Mesendoderm (in vitro differentiated cells): ENCODE measurements around the gene EPHA8.

ENCODE experiments used
- DNase-seq: peaks from one replicate; pipeline ENCODE4 v3.0.0; 2013
- H2AK5ac ChIP-seq: 2 replicates; pipeline ENCODE4 v1.6.1; 2013; ENCODE audit warnings: low read length, inconsistent platforms
- H2BK120ac ChIP-seq: 2 replicates; pipeline ENCODE4 v1.6.1; 2013; ENCODE audit warnings: low read depth, mild to moderate bottlenecking, low read length, moderate library complexity, mixed read lengths
- H2BK15ac ChIP-seq: replicated peaks from 2 replicates; pipeline ENCODE4 v1.6.1; 2013; ENCODE audit warnings: low read depth, mild to moderate bottlenecking, moderate library complexity
- H2BK5ac ChIP-seq: 2 replicates; pipeline ENCODE4 v1.6.1; 2013; ENCODE audit warnings: low read length, inconsistent platforms
- H3K18ac ChIP-seq: 2 replicates; pipeline ENCODE4 v1.6.1; 2013; ENCODE audit warnings: mild to moderate bottlenecking, low read length, mixed read lengths
- H3K23ac ChIP-seq: one replicate; pipeline ENCODE4 v1.6.1; 2013; ENCODE audit warnings: low read length
- H3K27ac ChIP-seq: 2 replicates; pipeline ENCODE4 v1.5.1; 2013; ENCODE audit warnings: low read depth, mild to moderate bottlenecking, inconsistent platforms, low read length, moderate library complexity
- H3K27me3 ChIP-seq: 2 replicates; pipeline ENCODE4 v1.6.1; 2013; ENCODE audit warnings: low read length, control low read depth, mild to moderate bottlenecking, inconsistent platforms; ENCODE audit not compliant: insufficient read depth, poor library complexity
- H3K36me3 ChIP-seq: 2 replicates; pipeline ENCODE4 v1.6.1; 2013; ENCODE audit warnings: low read length, inconsistent platforms; ENCODE audit not compliant: control insufficient read depth, insufficient read depth
- H3K4ac ChIP-seq: one replicate; pipeline ENCODE4 v1.6.1; 2013; ENCODE audit warnings: low read depth, mild to moderate bottlenecking, low read length, moderate library complexity
- H3K4me1 ChIP-seq: 2 replicates; pipeline ENCODE4 v1.6.1; 2013; ENCODE audit warnings: low read depth, low read length, inconsistent platforms; ENCODE audit not compliant: control insufficient read depth
- H3K4me2 ChIP-seq: 2 replicates; pipeline ENCODE4 v1.6.1; 2013; ENCODE audit warnings: low read length
- H3K4me3 ChIP-seq: 2 replicates; pipeline ENCODE4 v1.5.1; 2013; ENCODE audit warnings: mild to moderate bottlenecking, low read length
- H3K56ac ChIP-seq: one replicate; pipeline ENCODE4 v1.6.1; 2013; ENCODE audit warnings: low read length
- H3K79me1 ChIP-seq: 2 replicates; pipeline ENCODE4 v1.6.1; 2013; ENCODE audit warnings: low read length, inconsistent platforms
- H3K79me2 ChIP-seq: 2 replicates; pipeline ENCODE4 v1.6.1; 2013; ENCODE audit warnings: mild to moderate bottlenecking, low read length; ENCODE audit not compliant: control insufficient read depth, insufficient read depth
- H3K9ac ChIP-seq: 2 replicates; pipeline ENCODE4 v1.6.1; 2013; ENCODE audit warnings: low read length, inconsistent platforms
- H4K5ac ChIP-seq: one replicate; pipeline ENCODE4 v1.6.1; 2013; ENCODE audit warnings: low read length
- H4K8ac ChIP-seq: one replicate; pipeline ENCODE4 v1.6.1; 2013; ENCODE audit warnings: low read depth, mild to moderate bottlenecking, control low read depth, low read length, moderate library complexity
- WGBS: extraction: QIAGEN DNeasy Blood & Tissue Kit; methylation state at CpG from one replicate; pipeline ENCODE4 v1.1.7; 2013; ENCODE audit warnings: low lambda C conversion rate, missing lambda C conversion rate; ENCODE audit not compliant: insufficient coverage; ENCODE audit errors: extremely low coverage; 5-methylcytosine and 5-hydroxymethylcytosine counted together

The EPHA8 gene

GRCh38 chr1:22570140-22570909 is 7.0 kb downstream of the EPHA8 start:
- no peaks in the 10 kb centered on the region for H3K4me1 ChIP-seq
- H3K4me3 ChIP-seq: no peak overlapping the region
- no peak overlapping the region for H3K4me2 ChIP-seq
- no peak overlapping the region for H4K8ac ChIP-seq
- H2BK120ac ChIP-seq: no peak overlapping the region
- H3K79me2 ChIP-seq: no peaks in the 10 kb centered on the region
- H3K36me3 ChIP-seq: no peaks in the 10 kb centered on the region
- no peak overlapping the region for H2AK5ac ChIP-seq
- no peak overlapping the region for H3K9ac ChIP-seq
- DNase-seq: no peak
- H4K5ac ChIP-seq: no peak overlapping the region
- no peak overlapping the region for H3K18ac ChIP-seq
- no peak overlapping the region for H3K4ac ChIP-seq
- no peak overlapping the region for H2BK5ac ChIP-seq
- no CpG with 5 or more reads among the region's 34 CpGs for WGBS
- H3K56ac ChIP-seq: no peak overlapping the region
- H3K27me3 ChIP-seq: no peaks in the 10 kb centered on the region
- no peak overlapping the region for H3K23ac ChIP-seq
- no peak overlapping the region for H2BK15ac ChIP-seq
- no peak overlapping the region for H3K27ac ChIP-seq
- H3K79me1 ChIP-seq: no peaks in the 10 kb centered on the region

GRCh38 chr1:22572818-22573217 is 9.5 kb downstream of the EPHA8 start:
- H3K4me1 ChIP-seq: no peaks in the 10 kb centered on the region
- H3K23ac ChIP-seq: no peak overlapping the region
- H3K79me1 ChIP-seq: no peaks in the 10 kb centered on the region
- no peaks in the 10 kb centered on the region for H3K79me2 ChIP-seq
- no peak overlapping the region for H2BK5ac ChIP-seq
- no CpG with 5 or more reads among the region's 9 CpGs for WGBS
- no peak overlapping the region for H2AK5ac ChIP-seq
- H3K4me3 ChIP-seq: no peak overlapping the region
- no peak for DNase-seq
- H3K56ac ChIP-seq: no peak overlapping the region
- H3K9ac ChIP-seq: no peak overlapping the region
- H3K18ac ChIP-seq: no peak overlapping the region
- H2BK120ac ChIP-seq: no peak overlapping the region
- H3K4me2 ChIP-seq: no peak overlapping the region
- H4K8ac ChIP-seq: no peak overlapping the region
- H4K5ac ChIP-seq: no peak overlapping the region
- no peak overlapping the region for H3K27ac ChIP-seq
- H3K36me3 ChIP-seq: no peaks in the 10 kb centered on the region
- H2BK15ac ChIP-seq: no peak overlapping the region
- no peaks in the 10 kb centered on the region for H3K27me3 ChIP-seq
- H3K4ac ChIP-seq: no peak overlapping the region

- Histone ChIP-seq H3K27ac (no peak overlapping the region), H3K4me2 (no peak overlapping the region), H3K27me3 (no peaks in the 10 kb centered on the region), H2AK5ac (no peak overlapping the region), H2BK120ac (no peak overlapping the region), H2BK5ac (no peak overlapping the region), H3K4me1 (no peaks in the 10 kb centered on the region), H3K4me3 (no peak overlapping the region), H2BK15ac (no peak overlapping the region), H3K23ac (no peak overlapping the region), H3K9ac (no peak overlapping the region), H3K79me2 (no peaks in the 10 kb centered on the region), H4K8ac (no peak overlapping the region), H3K79me1 (no peaks in the 10 kb centered on the region), H4K5ac (no peak overlapping the region), H3K18ac (no peak overlapping the region), H3K4ac (no peak overlapping the region), H3K56ac (no peak overlapping the region), H3K36me3 (no peaks in the 10 kb centered on the region)
- no CpG with 5 or more reads among the region's 7 CpGs for whole genome bisulfite sequencing
- no peak for DNase-seq
These were observed 9.9 kb downstream of the EPHA8 start for GRCh38 chr1:22573237-22573636.

- no peak overlapping the region for H2BK5ac ChIP-seq
- H3K9ac ChIP-seq: no peak overlapping the region
- H4K5ac ChIP-seq: no peak overlapping the region
- H3K23ac ChIP-seq: no peak overlapping the region
- H2BK15ac ChIP-seq: no peak overlapping the region
- H3K4me2 ChIP-seq: no peak overlapping the region
- H3K36me3 ChIP-seq: no peaks in the 10 kb centered on the region
- no peak overlapping the region for H3K4me3 ChIP-seq
- H3K56ac ChIP-seq: no peak overlapping the region
- H2AK5ac ChIP-seq: no peak overlapping the region
- WGBS: no CpG with 5 or more reads among the region's 8 CpGs
- H4K8ac ChIP-seq: no peak overlapping the region
- no peak overlapping the region for H3K4ac ChIP-seq
- H3K79me2 ChIP-seq: no peaks in the 10 kb centered on the region
- no peak overlapping the region for H3K18ac ChIP-seq
- H3K79me1 ChIP-seq: no peaks in the 10 kb centered on the region
- no peak overlapping the region for H2BK120ac ChIP-seq
- DNase-seq: no peak
- H3K27ac ChIP-seq: no peak overlapping the region
- H3K27me3 ChIP-seq: no peaks in the 10 kb centered on the region
- H3K4me1 ChIP-seq: no peaks in the 10 kb centered on the region
These were observed 12.4 kb downstream of the EPHA8 start for GRCh38 chr1:22575532-22576149.

- H2BK5ac ChIP-seq: no peak overlapping the region
- no peak overlapping the region for H3K18ac ChIP-seq
- no peak overlapping the region for H3K9ac ChIP-seq
- H3K36me3 ChIP-seq: no peaks in the 10 kb centered on the region
- H3K56ac ChIP-seq: no peak overlapping the region
- no CpG with 5 or more reads among the region's 23 CpGs for WGBS
- H3K4ac ChIP-seq: no peak overlapping the region
- H3K27me3 ChIP-seq: no peaks in the 10 kb centered on the region
- H4K5ac ChIP-seq: no peak overlapping the region
- H2BK15ac ChIP-seq: no peak overlapping the region
- no peak for DNase-seq
- H2AK5ac ChIP-seq: no peak overlapping the region
- no peak overlapping the region for H2BK120ac ChIP-seq
- H3K23ac ChIP-seq: no peak overlapping the region
- no peaks in the 10 kb centered on the region for H3K79me2 ChIP-seq
- H3K4me3 ChIP-seq: no peak overlapping the region
- H3K4me1 ChIP-seq: no peaks in the 10 kb centered on the region
- H3K27ac ChIP-seq: no peak overlapping the region
- H4K8ac ChIP-seq: no peak overlapping the region
- H3K79me1 ChIP-seq: no peaks in the 10 kb centered on the region
- H3K4me2 ChIP-seq: no peak overlapping the region
These were observed 12.9 kb downstream of the EPHA8 start for GRCh38 chr1:22576150-22576544.
